IPS-18a (cell line): ENCODE measurements around the gene HOXA13.

Experiments
- H3K27ac ChIP-seq: one replicate; pipeline ENCODE4 v1.5.1; 2013; ENCODE audit warnings: low read length
- H3K27me3 ChIP-seq: one replicate; pipeline ENCODE4 v1.6.1; 2013; ENCODE audit warnings: mild to moderate bottlenecking, low read length; ENCODE audit not compliant: control insufficient read depth, insufficient read depth
- H3K36me3 ChIP-seq: one replicate; pipeline ENCODE4 v1.6.1; 2013; ENCODE audit warnings: low read depth, low read length; ENCODE audit not compliant: control insufficient read depth
- H3K4me1 ChIP-seq: one replicate; pipeline ENCODE4 v1.6.1; 2013; ENCODE audit warnings: low read depth, low read length; ENCODE audit not compliant: control insufficient read depth
- H3K4me3 ChIP-seq: one replicate; pipeline ENCODE4 v1.5.1; 2013; ENCODE audit warnings: low read length
- H3K9ac ChIP-seq: one replicate; pipeline ENCODE4 v1.6.1; 2013; ENCODE audit warnings: mild to moderate bottlenecking, low read length, moderate library complexity
- H3K9me3 ChIP-seq: one replicate; pipeline ENCODE4 v1.6.1; 2013; ENCODE audit warnings: low read depth, low read length; ENCODE audit not compliant: control insufficient read depth

The HOXA13 gene

GRCh38 chr7:27193335-27194001 is 6.4 kb downstream of the HOXA13 start:
- Histone ChIP-seq H3K4me3 (no peak overlapping the region), H3K9me3 (peaks cover 16% of the 10 kb centered on the region), H3K27me3 (peaks cover 100% of the 10 kb centered on the region), H3K9ac (no peak overlapping the region), H3K36me3 (no peaks in the 10 kb centered on the region), H3K4me1 (peaks cover 2% of the 10 kb centered on the region), H3K27ac (no peak overlapping the region)

GRCh38 chr7:27192546-27193334 is 7.2 kb downstream of the HOXA13 start:
- no peak overlapping the region for H3K9ac ChIP-seq
- no peak overlapping the region for H3K4me3 ChIP-seq
- peaks cover 9% of the 10 kb centered on the region for H3K4me1 ChIP-seq
- no peak overlapping the region for H3K27ac ChIP-seq
- H3K9me3 ChIP-seq: peaks cover 12% of the 10 kb centered on the region
- no peaks in the 10 kb centered on the region for H3K36me3 ChIP-seq
- peaks cover 100% of the 10 kb centered on the region for H3K27me3 ChIP-seq

- peaks cover 11% of the 10 kb centered on the region for H3K9me3 ChIP-seq
- H3K36me3 ChIP-seq: no peaks in the 10 kb centered on the region
- H3K4me1 ChIP-seq: peaks cover 9% of the 10 kb centered on the region
- H3K27me3 ChIP-seq: peaks cover 100% of the 10 kb centered on the region
- no peak overlapping the region for H3K4me3 ChIP-seq
- H3K27ac ChIP-seq: no peak overlapping the region
- no peak overlapping the region for H3K9ac ChIP-seq
Observed at GRCh38 chr7:27191833-27192545, 7.9 kb downstream of the HOXA13 start.

DNA sequence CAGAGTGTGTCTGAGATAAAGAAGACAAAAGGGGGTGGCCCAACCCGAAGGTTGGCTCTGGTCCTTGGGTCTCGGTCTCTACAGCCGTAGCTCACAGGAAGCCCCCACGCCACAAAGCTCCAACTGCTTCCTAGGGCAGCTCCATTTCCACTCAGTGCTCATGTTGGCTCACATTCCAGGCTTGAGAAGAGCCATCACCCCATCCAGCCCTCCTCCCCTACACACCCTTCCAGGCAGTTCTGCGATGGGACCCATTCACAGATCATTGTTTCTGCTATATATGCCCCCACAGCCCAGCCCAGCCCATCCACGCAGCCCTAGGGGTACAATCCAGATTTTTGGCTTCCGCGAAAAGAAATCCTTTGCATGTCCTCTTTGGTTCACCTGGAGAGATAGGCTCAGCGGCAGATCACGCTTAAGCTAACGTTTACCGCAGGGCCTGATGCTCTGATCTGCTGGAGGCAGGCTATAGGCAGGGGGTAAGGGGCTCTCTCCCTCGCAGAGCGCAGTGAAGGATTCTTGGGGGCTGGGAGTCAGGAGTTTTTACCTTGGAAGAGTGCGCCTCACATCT is 8.6 kb downstream of the HOXA13 start:
- Histone ChIP-seq H3K9ac (no peak overlapping the region), H3K36me3 (no peaks in the 10 kb centered on the region), H3K9me3 (peaks cover 11% of the 10 kb centered on the region), H3K27ac (no peak overlapping the region), H3K27me3 (peaks cover 100% of the 10 kb centered on the region), H3K4me1 (peaks cover 9% of the 10 kb centered on the region), H3K4me3 (no peak overlapping the region)

GRCh38 chr7:27189997-27190748 is 9.7 kb downstream of the HOXA13 start:
- Histone ChIP-seq H3K27ac (no peak overlapping the region), H3K4me1 (peaks cover 9% of the 10 kb centered on the region), H3K4me3 (no peak overlapping the region), H3K27me3 (peaks cover 100% of the 10 kb centered on the region), H3K36me3 (no peaks in the 10 kb centered on the region), H3K9me3 (peaks cover 11% of the 10 kb centered on the region), H3K9ac (no peak overlapping the region)

GRCh38 chr7:27189295-27189996 is 10.4 kb downstream of the HOXA13 start:
- H3K4me1 ChIP-seq: peaks cover 9% of the 10 kb centered on the region
- H3K27me3 ChIP-seq: peaks cover 100% of the 10 kb centered on the region
- no peak overlapping the region for H3K9ac ChIP-seq
- no peaks in the 10 kb centered on the region for H3K36me3 ChIP-seq
- no peak overlapping the region for H3K4me3 ChIP-seq
- no peak overlapping the region for H3K27ac ChIP-seq
- H3K9me3 ChIP-seq: peaks cover 11% of the 10 kb centered on the region

DNA sequence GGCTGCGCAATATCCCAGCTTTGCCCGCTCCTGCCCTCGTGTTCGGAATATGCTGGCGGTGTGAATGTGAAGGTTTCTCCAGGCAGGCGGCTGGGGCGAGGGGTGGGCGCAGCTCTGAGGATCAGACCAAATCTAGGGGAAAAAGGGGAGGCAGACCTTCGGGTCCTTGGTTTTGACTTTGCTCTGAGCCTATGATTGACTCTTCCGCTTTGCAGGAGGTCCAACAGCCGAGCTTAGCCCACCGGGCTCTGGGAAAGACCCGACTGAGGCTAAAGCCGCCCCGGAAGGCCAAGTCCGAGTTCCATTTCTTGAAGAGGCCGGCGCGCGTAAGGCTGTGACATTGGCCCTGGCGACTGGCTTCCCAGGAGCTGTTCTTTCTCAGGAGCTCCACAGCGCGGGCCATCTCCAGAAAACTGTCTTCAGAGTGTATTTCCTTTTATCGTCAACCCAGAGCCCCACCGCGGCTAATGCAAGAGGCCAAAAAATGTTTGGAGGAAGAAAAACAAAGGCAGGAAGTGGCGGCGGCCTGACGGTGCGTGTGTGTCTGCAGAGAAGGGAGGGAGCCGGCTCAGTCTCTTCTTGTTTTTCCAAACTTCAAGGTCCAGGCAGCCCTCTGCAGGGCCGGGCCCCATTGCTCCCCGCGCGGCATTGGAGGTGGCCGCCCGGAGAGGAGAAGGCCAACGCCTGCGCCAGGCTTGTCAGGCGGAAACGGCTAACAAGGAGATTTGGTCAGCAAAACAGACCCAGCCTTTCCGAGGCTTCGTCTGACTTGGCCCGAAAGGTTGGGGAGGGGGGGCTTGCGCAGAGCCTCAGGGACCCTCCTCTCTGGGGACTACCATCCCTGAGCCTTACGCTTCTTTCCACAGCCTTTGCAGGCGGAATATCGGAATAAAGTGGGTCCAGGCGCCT is 11.3 kb downstream of the HOXA13 start:
- Histone ChIP-seq H3K9me3 (peaks cover 11% of the 10 kb centered on the region), H3K27me3 (peaks cover 100% of the 10 kb centered on the region), H3K4me3 (peak overlapping the region; percentile 30), H3K9ac (no peak overlapping the region), H3K36me3 (no peaks in the 10 kb centered on the region), H3K27ac (no peak overlapping the region), H3K4me1 (peaks cover 9% of the 10 kb centered on the region)

DNA sequence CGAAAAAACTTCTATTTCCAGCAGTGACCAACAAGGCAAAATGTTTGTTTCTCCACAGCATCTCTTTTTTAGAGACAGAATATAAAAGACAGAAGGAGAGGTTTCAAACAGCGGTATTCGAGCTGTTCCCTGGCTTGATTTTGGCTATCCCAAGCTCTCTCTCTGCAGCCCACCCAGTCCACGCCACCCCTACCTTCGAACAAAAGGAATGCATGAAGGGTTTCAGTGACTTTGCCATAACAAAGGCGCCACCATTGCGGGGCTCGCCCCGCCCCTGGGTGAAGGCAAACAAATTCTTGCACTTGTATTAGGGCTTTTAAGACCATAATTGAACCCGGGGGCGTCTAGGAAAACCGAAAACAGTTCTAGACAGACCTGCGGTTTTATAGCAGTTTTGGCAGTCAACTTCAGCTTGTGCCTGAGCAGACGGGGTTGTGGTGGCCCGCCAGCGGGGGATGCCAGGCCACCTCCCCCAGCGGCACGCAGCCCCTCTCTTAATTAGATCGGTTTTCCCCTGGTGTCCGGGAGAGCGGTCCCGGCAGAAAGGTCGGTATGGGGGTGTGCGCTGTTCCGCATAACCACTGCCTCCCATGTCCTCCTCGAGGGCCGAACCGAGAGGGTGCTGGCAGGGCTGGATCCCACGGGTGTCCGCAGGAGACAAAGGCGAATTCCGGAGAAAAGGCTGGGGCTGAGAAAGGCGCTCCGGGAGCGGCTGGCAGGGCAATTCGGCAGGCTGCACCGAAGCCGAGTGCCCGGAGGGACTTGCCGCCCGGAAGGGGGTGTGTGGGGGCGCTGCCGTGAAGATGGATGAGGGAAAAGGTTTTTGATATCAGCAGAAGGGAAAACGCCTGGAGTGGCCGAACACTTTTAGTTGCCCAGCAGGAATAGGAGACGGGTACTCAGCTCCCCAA is 12.2 kb downstream of the HOXA13 start:
- Histone ChIP-seq H3K27me3 (peaks cover 100% of the 10 kb centered on the region), H3K9me3 (peaks cover 9% of the 10 kb centered on the region), H3K9ac (no peak overlapping the region), H3K36me3 (no peaks in the 10 kb centered on the region), H3K27ac (no peak overlapping the region), H3K4me1 (peaks cover 9% of the 10 kb centered on the region), H3K4me3 (peak overlapping the region; percentile 30)

GRCh38 chr7:27186668-27187474 is 13.0 kb downstream of the HOXA13 start:
- H3K9ac ChIP-seq: no peak overlapping the region
- no peak overlapping the region for H3K4me3 ChIP-seq
- no peak overlapping the region for H3K27ac ChIP-seq
- peaks cover 9% of the 10 kb centered on the region for H3K9me3 ChIP-seq
- H3K4me1 ChIP-seq: peaks cover 9% of the 10 kb centered on the region
- no peaks in the 10 kb centered on the region for H3K36me3 ChIP-seq
- H3K27me3 ChIP-seq: peaks cover 100% of the 10 kb centered on the region
